Measurements from ENCODE around the gene COL17A1. TPM values are rescaled to one million over a fixed set of nuclear protein-coding genes. Genes with fewer than 3 reads are reported as not detected.

COL17A1 gene
- total RNA-seq, 4 donors from 2014 or later: 0.63 TPM; not detected in 3

GRCh38 chr10:103998805-103999204 is 86.9 kb downstream of the COL17A1 start:
- intact Hi-C loops (cut with DNase I; ENCODE audit: low total_unique reads): no loop called here
- H3K36me3 ChIP-seq: peaks cover 0 to 70% of the 10 kb centered on the region in 2 donors

GRCh38 chr10:103995134-103995533 is 90.5 kb downstream of the COL17A1 start:
- Histone ChIP-seq H3K36me3 (peaks cover 0 to 49% of the 10 kb centered on the region in 2 donors), H3K4me3 (no peak overlapping the region), H3K4me1 (peaks cover 0 to 3% of the 10 kb centered on the region in 2 donors), H3K9me3 (no peaks in the 10 kb centered on the region), H3K27ac (no peak overlapping the region), H3K27me3 (no peaks in the 10 kb centered on the region)
- ATAC-seq (no peak), DNase-seq (no peak)
- intact Hi-C loops (cut with DNase I; ENCODE audit: low total_unique reads) (no loop called here), in situ Hi-C loops (cut with MboI; ENCODE audit: low sequenced_read_pairs in 4 of 4) (loop anchor here in 1 of 4 donors (25.0 kb wide), 1 partner anchor 108 kb away; no protein-coding TSS in a partner anchor)
- TF ChIP-seq POLR2A (IDR thresholded peaks at IDR 0.05) (no peak), CTCF (IDR thresholded peaks at IDR 0.05 in 4 of 5, conservative IDR thresholded peaks at IDR 0.05 in 1 of 5) (no peak)

More at GRCh38 chr10:103998805-103999204, 86.9 kb downstream of the COL17A1 start:
- no peak for TF ChIP-seq CTCF (IDR thresholded peaks at IDR 0.05 in 4 of 5, conservative IDR thresholded peaks at IDR 0.05 in 1 of 5)
- TF ChIP-seq POLR2A (IDR thresholded peaks at IDR 0.05): no peak
- H3K9me3 ChIP-seq: no peaks in the 10 kb centered on the region
- no peak overlapping the region for H3K27ac ChIP-seq
- no peaks in the 10 kb centered on the region for H3K27me3 ChIP-seq
- no peak overlapping the region for H3K4me3 ChIP-seq
- in situ Hi-C loops (cut with MboI; ENCODE audit: low sequenced_read_pairs in 4 of 4): loop anchor here in 1 of 4 donors (25.0 kb wide), 1 partner anchor 112 kb away; no protein-coding TSS in a partner anchor
- no peak for ATAC-seq
- no peak for DNase-seq
- H3K4me1 ChIP-seq: no peaks in the 10 kb centered on the region

GRCh38 chr10:103991393-103992128 is 94.1 kb downstream of the COL17A1 start:
- H3K9me3 ChIP-seq: no peaks in the 10 kb centered on the region
- no peak for ATAC-seq
- H3K4me1 ChIP-seq: peaks cover 9 to 12% of the 10 kb centered on the region in 2 donors
- in situ Hi-C loops (cut with MboI; ENCODE audit: low sequenced_read_pairs in 4 of 4) (loop anchor here in 1 of 4 donors (25.0 kb wide), 1 partner anchor 104 kb away; no protein-coding TSS in a partner anchor), intact Hi-C loops (cut with DNase I; ENCODE audit: low total_unique reads) (no loop called here)
- H3K36me3 ChIP-seq: peaks cover 0 to 15% of the 10 kb centered on the region in 2 donors
- no peaks in the 10 kb centered on the region for H3K27me3 ChIP-seq
- DNase-seq: no peak
- H3K27ac ChIP-seq: no peak overlapping the region
- TF ChIP-seq CTCF (IDR thresholded peaks at IDR 0.05 in 4 of 5, conservative IDR thresholded peaks at IDR 0.05 in 1 of 5) (no peak), POLR2A (IDR thresholded peaks at IDR 0.05) (no peak)
- no peak overlapping the region for H3K4me3 ChIP-seq

GRCh38 chr10:103990531-103990930 is 95.1 kb downstream of the COL17A1 start:
- in situ Hi-C loops (cut with MboI; ENCODE audit: low sequenced_read_pairs in 4 of 4): loop anchor here in 1 of 4 donors (25.0 kb wide), 1 partner anchor 103 kb away; no protein-coding TSS in a partner anchor
- ATAC-seq (no peak), DNase-seq (no peak)
- H3K4me1 ChIP-seq: peaks cover 12 to 14% of the 10 kb centered on the region in 2 donors
- H3K27me3 ChIP-seq: no peaks in the 10 kb centered on the region
- H3K9me3 ChIP-seq: no peaks in the 10 kb centered on the region
- H3K27ac ChIP-seq: no peak overlapping the region
- TF ChIP-seq POLR2A (IDR thresholded peaks at IDR 0.05): no peak
- TF ChIP-seq CTCF (IDR thresholded peaks at IDR 0.05 in 4 of 5, conservative IDR thresholded peaks at IDR 0.05 in 1 of 5): no peak
- peaks cover 0 to 13% of the 10 kb centered on the region in 2 donors for H3K36me3 ChIP-seq
- intact Hi-C loops (cut with DNase I; ENCODE audit: low total_unique reads): no loop called here
- H3K4me3 ChIP-seq: no peak overlapping the region
